ENCODE measurements around the gene DPRX. TPM values are rescaled to one million over a fixed set of nuclear protein-coding genes. Genes with fewer than 3 reads are reported as not detected.

Gene DPRX
- total RNA-seq, 6 donors from 2014 or later, result not detected

DNA sequence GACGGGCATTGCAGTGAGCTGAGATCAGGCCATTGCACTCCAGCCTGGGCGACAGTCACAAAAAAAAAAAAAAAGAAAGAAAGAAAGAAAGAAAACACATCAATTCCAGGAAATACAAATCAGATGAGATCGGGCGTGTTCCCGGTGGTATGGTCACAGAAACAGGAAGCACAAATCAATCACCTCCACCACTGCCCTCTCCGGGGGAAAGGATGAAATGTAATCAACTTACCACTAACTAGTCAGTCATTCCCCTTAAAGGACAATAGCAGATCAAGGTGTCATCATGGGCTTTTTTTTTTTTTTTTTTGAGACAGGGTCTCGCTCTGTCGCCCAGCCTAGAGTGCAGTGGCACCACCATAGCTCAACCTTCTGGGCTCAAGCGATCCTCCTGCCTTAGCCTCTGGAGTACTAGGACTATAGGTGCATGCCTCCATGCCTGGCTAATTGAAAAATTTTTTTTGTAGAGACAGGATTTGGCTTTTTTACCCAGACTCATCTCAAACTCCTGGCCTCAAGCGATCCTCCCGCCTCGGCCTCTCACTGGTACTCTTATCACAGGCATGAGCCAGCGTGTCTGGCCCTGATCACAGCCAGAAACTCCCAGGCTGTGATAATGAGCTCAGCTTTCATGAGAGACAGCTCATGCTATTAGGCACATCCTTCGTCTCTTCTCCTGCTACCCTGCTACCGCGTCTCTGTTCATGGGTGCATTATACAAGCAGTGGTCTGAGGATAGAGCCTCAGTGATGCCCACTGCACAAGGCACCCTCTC, 6.8 kb upstream of the DPRX start:
- Histone ChIP-seq H3K9me3 (no peaks in the 10 kb centered on the region), H3K36me3 (no peaks in the 10 kb centered on the region), H3K4me3 (no peak overlapping the region), H3K27me3 (no peaks in the 10 kb centered on the region), H3K27ac (peak overlapping the region; percentile 31 to 75 (median 66)), H3K4me1 (peaks cover 9 to 26% (median 18%) of the 10 kb centered on the region in 4 donors)
- peak in 2 of 4 donors; percentile 42 to 46 for TF ChIP-seq EP300 (IDR thresholded peaks at IDR 0.05)
- TF ChIP-seq, protein P1, sequence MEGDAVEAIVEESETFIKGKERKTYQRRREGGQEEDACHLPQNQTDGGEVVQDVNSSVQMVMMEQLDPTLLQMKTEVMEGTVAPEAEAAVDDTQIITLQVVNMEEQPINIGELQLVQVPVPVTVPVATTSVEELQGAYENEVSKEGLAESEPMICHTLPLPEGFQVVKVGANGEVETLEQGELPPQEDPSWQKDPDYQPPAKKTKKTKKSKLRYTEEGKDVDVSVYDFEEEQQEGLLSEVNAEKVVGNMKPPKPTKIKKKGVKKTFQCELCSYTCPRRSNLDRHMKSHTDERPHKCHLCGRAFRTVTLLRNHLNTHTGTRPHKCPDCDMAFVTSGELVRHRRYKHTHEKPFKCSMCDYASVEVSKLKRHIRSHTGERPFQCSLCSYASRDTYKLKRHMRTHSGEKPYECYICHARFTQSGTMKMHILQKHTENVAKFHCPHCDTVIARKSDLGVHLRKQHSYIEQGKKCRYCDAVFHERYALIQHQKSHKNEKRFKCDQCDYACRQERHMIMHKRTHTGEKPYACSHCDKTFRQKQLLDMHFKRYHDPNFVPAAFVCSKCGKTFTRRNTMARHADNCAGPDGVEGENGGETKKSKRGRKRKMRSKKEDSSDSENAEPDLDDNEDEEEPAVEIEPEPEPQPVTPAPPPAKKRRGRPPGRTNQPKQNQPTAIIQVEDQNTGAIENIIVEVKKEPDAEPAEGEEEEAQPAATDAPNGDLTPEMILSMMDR (IDR thresholded peaks at IDR 0.05), result no peak
- 56 to 64% methylated on average over 16 of the region's 16 CpGs for WGBS, 2 donors
- DNase-seq (no peak), ATAC-seq (ENCODE audit: low FRiP score in 2 of 2) (no peak)

DNA sequence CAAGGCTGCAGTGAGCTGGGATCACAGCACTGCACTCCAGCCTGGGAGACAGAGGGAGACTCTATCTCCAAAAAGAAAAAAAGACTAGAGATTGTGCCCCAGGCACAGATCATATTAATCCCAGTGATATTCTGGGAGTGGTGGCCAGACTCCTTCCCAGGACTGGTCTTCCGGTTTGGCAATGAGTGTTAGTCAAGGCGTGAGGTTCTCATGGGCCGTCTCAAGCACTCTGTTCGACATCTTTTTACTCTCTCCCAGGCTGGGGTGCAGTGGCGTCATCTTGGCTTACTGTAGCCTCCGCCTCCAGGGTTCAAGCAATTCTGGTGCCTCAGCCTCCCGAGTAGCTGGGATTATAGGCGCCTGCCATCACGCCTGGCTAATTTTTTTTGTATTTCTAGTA, 5.3 kb upstream of the DPRX start:
- H3K27ac ChIP-seq, result peak overlapping the region in 2 of 4 donors; percentile 34 to 42
- TF ChIP-seq POLR2A (IDR thresholded peaks at IDR 0.05), result no peak
- TF ChIP-seq POLR2AphosphoS5 (IDR thresholded peaks at IDR 0.05), result no peak
- no peak for TF ChIP-seq EP300 (IDR thresholded peaks at IDR 0.05)
- H3K4me3 ChIP-seq, result no peak overlapping the region
- no peaks in the 10 kb centered on the region for H3K9me3 ChIP-seq
- DNase-seq (no peak), ATAC-seq (ENCODE audit: low FRiP score in 2 of 2) (no peak)
- H3K4me1 ChIP-seq, result peaks cover 9 to 19% (median 13%) of the 10 kb centered on the region in 4 donors
- no peaks in the 10 kb centered on the region for H3K36me3 ChIP-seq
- 69 to 81% methylated on average over 9 of the region's 9 CpGs for WGBS, 2 donors
- H3K27me3 ChIP-seq, result no peaks in the 10 kb centered on the region

DNA sequence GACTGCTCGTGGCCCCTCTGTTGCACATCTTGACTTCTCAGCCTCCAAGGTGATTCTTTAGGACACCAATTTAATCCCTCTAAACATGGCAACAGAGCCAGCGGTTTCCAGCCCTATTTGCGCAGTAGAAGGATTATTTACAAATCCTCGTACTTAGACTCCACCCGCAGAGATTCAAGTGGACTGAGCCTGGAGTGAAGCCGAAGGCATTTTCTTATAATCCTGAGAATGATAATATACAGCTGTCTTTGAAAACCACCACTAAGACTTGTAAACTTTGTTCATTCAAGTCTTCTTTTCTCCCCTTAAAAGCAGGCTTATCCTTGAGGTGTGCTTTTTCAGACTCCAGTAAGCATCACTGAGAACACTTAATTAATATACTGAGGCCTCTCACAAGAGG, 4.8 kb upstream of the DPRX start:
- Histone ChIP-seq H3K9me3 (no peaks in the 10 kb centered on the region), H3K4me1 (peaks cover 5 to 16% (median 10%) of the 10 kb centered on the region in 4 donors), H3K27ac (peak overlapping the region in 2 of 4 donors; percentile 34 to 42), H3K4me3 (no peak overlapping the region), H3K36me3 (no peaks in the 10 kb centered on the region), H3K27me3 (no peaks in the 10 kb centered on the region)
- TF ChIP-seq EP300 (IDR thresholded peaks at IDR 0.05) (no peak), POLR2A (IDR thresholded peaks at IDR 0.05) (no peak), POLR2AphosphoS5 (IDR thresholded peaks at IDR 0.05) (no peak)
- TF ChIP-seq, protein P1 (IDR thresholded peaks at IDR 0.05), result no peak
- WGBS, 2 donors, result 47 to 59% methylated on average over 6 of the region's 6 CpGs
- DNase-seq, result no peak
- ATAC-seq (ENCODE audit: low FRiP score in 2 of 2), result no peak

DNA sequence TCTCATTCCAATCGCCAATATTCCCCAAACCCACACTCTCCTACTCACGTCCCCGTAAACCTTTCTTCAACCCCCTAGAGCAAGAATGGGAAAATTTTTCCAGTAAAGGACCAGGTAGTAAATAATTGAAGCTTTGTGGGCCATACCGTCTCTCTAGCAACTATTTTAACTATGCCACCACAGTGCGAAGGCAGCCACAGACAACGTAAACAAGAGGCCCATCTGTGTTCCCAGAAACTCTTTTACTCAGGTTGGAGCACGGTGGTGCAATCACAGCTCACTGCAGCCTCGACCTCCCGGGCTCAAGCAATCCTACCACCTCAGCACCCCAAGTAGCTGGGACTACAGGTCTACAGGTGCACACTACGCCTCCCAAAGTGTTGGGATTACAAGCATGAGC, 3.0 kb downstream of the DPRX start:
- H3K4me1 ChIP-seq, result no peaks in the 10 kb centered on the region
- DNase-seq, result no peak
- no peak for ATAC-seq (ENCODE audit: low FRiP score in 2 of 2)
- 75 to 89% methylated on average over 9 to 10 of the region's 10 CpGs for WGBS, 2 donors
- TF ChIP-seq POLR2A (IDR thresholded peaks at IDR 0.05), result no peak
- TF ChIP-seq POLR2AphosphoS5 (IDR thresholded peaks at IDR 0.05), result no peak
- no peak for TF ChIP-seq EP300 (IDR thresholded peaks at IDR 0.05)
- TF ChIP-seq, protein P1 (IDR thresholded peaks at IDR 0.05), result no peak
- H3K4me3 ChIP-seq, result no peak overlapping the region
- no peaks in the 10 kb centered on the region for H3K9me3 ChIP-seq
- no peaks in the 10 kb centered on the region for H3K36me3 ChIP-seq
- H3K27me3 ChIP-seq, result no peaks in the 10 kb centered on the region
- H3K27ac ChIP-seq, result no peak overlapping the region

DNA sequence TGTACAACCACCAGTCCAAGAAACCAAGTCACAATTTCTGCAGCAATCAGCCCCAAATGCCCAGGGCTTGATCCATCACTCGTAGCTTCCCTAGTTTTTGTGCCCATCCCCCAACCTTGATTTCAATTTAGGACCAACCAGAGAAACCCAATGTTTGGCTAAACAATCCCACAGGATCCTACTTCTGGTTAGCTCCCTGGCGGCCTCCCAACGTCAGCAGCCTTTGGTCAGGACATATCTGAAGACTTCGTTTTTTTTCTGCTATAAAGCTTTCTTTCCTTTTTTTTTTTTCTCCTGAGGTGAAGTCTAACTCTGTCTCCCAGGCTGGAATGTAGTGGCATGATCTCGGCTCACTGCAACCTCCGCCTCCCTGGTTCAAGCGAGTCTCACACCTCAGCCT, 7.7 kb downstream of the DPRX start:
- Histone ChIP-seq H3K36me3 (no peaks in the 10 kb centered on the region), H3K4me3 (no peak overlapping the region), H3K27me3 (no peaks in the 10 kb centered on the region), H3K4me1 (peaks cover 0 to 5% (median 2%) of the 10 kb centered on the region in 4 donors), H3K27ac (no peak overlapping the region), H3K9me3 (no peaks in the 10 kb centered on the region)
- ATAC-seq (ENCODE audit: low FRiP score in 2 of 2) (no peak), DNase-seq (no peak)
- WGBS, 2 donors, result 84 to 87% methylated on average over 7 of the region's 7 CpGs
- TF ChIP-seq, protein P1 (IDR thresholded peaks at IDR 0.05), result no peak
- no peak for TF ChIP-seq POLR2AphosphoS5 (IDR thresholded peaks at IDR 0.05)
- TF ChIP-seq POLR2A (IDR thresholded peaks at IDR 0.05), result no peak
- no peak for TF ChIP-seq EP300 (IDR thresholded peaks at IDR 0.05)
